DND-41 (cell line): Measurements from ENCODE around the gene TMX3.

ENCODE experiments used
- ATAC-seq: fragments of 200-7000 bp; cut with Tn5 transposase; 3 replicates; pipeline ENCODE4 v1.9.1; 2021; ENCODE audit warnings: low read depth; ENCODE audit not compliant: insufficient read depth
- DNase-seq: peaks from one replicate; pipeline ENCODE4 v3.0.0-alpha.2; 2020
- H2AFZ ChIP-seq: 2 replicates; pipeline ENCODE4 v1.6.0; 2012; ENCODE audit warnings: low read depth, low read length
- H3K27ac ChIP-seq: 2 replicates; pipeline ENCODE4 v1.5.1; 2012; ENCODE audit warnings: low read length, inconsistent platforms
- H3K27me3 ChIP-seq: fragments of 200-600 bp; sonication (generic); 2 replicates; pipeline ENCODE4 v1.6.0; 2012; ENCODE audit warnings: low read length, mild to moderate bottlenecking, inconsistent platforms; ENCODE audit not compliant: insufficient read depth, poor library complexity
- H3K36me3 ChIP-seq: 2 replicates; pipeline ENCODE4 v1.5.1; 2012; ENCODE audit warnings: low read length, inconsistent platforms; ENCODE audit not compliant: insufficient read depth
- H3K4me1 ChIP-seq: 2 replicates; pipeline ENCODE4 v1.5.1; 2012; ENCODE audit warnings: mild to moderate bottlenecking, low read length; ENCODE audit not compliant: insufficient read depth
- H3K4me2 ChIP-seq: 2 replicates; pipeline ENCODE4 v1.6.0; 2012; ENCODE audit warnings: mild to moderate bottlenecking, moderate library complexity, low read length, inconsistent platforms; ENCODE audit not compliant: insufficient read depth
- H3K4me3 ChIP-seq, 2 experiments: fragments of 200-600 bp in 1 of 2; shearing (Covaris generic) in 1 of 2; 2 replicates each; pipeline ENCODE4 v1.5.1; 2012 to 2016; ENCODE audit warnings: inconsistent platforms in 2 of 2, low read length in 2 of 2, mild to moderate bottlenecking in 2 of 2, low read depth in 1 of 2, moderate library complexity in 1 of 2
- H3K79me2 ChIP-seq: 2 replicates; pipeline ENCODE4 v1.6.0; 2012; ENCODE audit warnings: low read length, inconsistent platforms; ENCODE audit not compliant: insufficient read depth
- H3K9ac ChIP-seq: 2 replicates; pipeline ENCODE4 v1.6.0; 2012; ENCODE audit warnings: low read depth, mild to moderate bottlenecking, inconsistent platforms, low read length, moderate library complexity
- H3K9me3 ChIP-seq: 2 replicates; pipeline ENCODE4 v1.5.1; 2012; ENCODE audit warnings: low read length, moderate library complexity, mild to moderate bottlenecking, inconsistent platforms; ENCODE audit not compliant: insufficient read depth, severe bottlenecking
- H4K20me1 ChIP-seq: 2 replicates; pipeline ENCODE4 v1.6.0; 2012; ENCODE audit warnings: low read length; ENCODE audit not compliant: insufficient read depth
- EZH2 ChIP-seq: IDR thresholded peaks from 3 replicates; pipeline ENCODE4 v1.6.1; 2012; ENCODE audit warnings: borderline replicate concordance, low read depth, mild to moderate bottlenecking, moderate library complexity, low read length, inconsistent platforms; ENCODE audit not compliant: severe bottlenecking
- TF ChIP-seq, protein P1 (sequence below): IDR thresholded peaks from 2 replicates; pipeline ENCODE4 v1.5.1; 2012; ENCODE audit warnings: borderline replicate concordance, low read length, moderate library complexity, mild to moderate bottlenecking; ENCODE audit not compliant: poor library complexity, severe bottlenecking; ENCODE audit errors: extremely low read depth

Gene TMX3

DNA sequence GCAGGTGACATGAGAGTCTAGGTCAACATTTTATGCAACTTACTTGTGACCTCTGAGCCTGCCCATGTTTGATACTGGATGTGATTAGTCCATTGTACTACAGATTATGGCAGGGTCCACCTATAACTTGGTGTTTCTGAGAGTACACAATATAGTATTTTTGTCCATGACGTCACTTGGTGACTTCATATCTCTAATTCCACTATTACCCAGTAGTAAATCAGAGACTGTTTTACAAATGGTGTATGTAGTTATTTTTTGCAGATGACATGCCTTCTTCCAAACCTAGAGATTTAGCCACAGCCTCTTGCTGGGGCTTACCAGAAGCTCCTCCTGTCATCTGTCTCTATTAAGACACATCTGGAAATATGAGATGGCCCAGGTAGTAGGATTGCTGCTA, 24.6 kb upstream of the TMX3 start:
- no peak overlapping the region for H3K4me2 ChIP-seq
- H3K4me3 ChIP-seq: no peak overlapping the region
- no peak for TF ChIP-seq EZH2
- TF ChIP-seq, protein P1, sequence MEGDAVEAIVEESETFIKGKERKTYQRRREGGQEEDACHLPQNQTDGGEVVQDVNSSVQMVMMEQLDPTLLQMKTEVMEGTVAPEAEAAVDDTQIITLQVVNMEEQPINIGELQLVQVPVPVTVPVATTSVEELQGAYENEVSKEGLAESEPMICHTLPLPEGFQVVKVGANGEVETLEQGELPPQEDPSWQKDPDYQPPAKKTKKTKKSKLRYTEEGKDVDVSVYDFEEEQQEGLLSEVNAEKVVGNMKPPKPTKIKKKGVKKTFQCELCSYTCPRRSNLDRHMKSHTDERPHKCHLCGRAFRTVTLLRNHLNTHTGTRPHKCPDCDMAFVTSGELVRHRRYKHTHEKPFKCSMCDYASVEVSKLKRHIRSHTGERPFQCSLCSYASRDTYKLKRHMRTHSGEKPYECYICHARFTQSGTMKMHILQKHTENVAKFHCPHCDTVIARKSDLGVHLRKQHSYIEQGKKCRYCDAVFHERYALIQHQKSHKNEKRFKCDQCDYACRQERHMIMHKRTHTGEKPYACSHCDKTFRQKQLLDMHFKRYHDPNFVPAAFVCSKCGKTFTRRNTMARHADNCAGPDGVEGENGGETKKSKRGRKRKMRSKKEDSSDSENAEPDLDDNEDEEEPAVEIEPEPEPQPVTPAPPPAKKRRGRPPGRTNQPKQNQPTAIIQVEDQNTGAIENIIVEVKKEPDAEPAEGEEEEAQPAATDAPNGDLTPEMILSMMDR: no peak
- no peak for ATAC-seq
- H3K9ac ChIP-seq: no peak overlapping the region
- H3K27ac ChIP-seq: no peak overlapping the region
- no peaks in the 10 kb centered on the region for H4K20me1 ChIP-seq
- no peaks in the 10 kb centered on the region for H3K27me3 ChIP-seq
- no peaks in the 10 kb centered on the region for H3K79me2 ChIP-seq
- no peak for DNase-seq
- H3K36me3 ChIP-seq: no peaks in the 10 kb centered on the region
- H3K9me3 ChIP-seq: no peaks in the 10 kb centered on the region
- H2AFZ ChIP-seq: no peak overlapping the region
- no peaks in the 10 kb centered on the region for H3K4me1 ChIP-seq

DNA sequence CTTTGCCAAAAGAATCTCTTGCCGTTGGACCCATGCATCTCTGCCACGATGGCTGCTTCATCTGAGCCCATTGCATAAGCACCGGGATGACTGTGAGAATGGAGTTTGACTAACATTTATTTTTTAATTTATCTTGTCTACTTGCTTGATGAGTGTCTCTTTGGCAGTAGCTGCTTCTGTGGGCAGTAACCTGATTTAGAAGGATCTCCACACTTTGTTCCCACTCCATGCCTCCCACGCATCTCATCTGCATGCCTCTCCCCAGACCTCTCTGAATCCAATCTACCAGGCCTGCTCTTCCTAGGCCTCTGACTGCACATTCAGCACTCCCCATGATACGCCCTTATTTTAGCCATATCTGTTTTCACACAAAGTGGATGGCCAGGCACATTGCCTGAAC, 23.7 kb upstream of the TMX3 start:
- TF ChIP-seq, protein P1: no peak
- TF ChIP-seq EZH2: no peak

DNA sequence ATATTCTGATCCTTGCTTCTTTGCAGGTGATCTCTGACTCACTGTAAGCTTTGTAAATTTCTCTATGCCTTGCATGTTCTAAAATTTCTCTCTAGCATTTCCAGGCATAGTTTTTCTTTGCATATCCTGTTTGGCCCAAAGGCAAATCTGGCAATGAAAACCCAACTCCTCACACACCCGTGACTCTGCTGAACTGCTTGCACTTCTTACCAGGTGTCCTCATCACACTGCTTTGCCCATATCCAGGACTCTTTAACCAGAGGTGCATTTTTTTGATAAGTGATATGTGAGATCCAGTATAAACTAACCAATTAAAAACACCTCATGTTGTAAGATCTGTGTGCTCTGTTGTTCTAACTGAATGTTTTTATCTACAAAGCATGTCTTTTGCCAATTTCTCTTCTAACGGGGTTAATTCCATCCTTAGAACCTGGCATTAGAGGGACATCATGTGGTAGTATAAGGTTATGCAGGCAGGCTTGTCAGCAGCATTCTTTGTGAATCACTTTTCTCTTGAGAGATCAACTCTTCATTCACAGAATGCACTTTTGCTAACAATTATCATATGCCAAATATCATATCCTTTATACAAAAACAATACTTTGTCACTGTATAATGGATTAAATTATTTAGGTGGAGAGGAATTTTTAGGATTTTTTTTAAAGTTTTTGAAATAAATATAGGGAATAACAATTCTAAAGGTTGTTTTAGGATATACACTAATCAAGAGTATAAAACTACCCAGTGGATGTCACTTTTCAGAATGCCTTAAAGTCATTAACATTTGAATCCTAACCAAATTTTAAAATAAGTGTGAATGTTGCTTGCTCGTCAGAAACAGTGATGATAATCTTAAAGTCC, 20.8 kb upstream of the TMX3 start:
- no peak for TF ChIP-seq EZH2
- TF ChIP-seq, protein P1: peak; percentile 79
- no peak overlapping the region for H3K4me3 ChIP-seq
- no peaks in the 10 kb centered on the region for H3K36me3 ChIP-seq
- ATAC-seq: peak; percentile 75
- no peak overlapping the region for H3K4me2 ChIP-seq
- no peak overlapping the region for H3K27ac ChIP-seq
- H3K27me3 ChIP-seq: no peaks in the 10 kb centered on the region
- no peaks in the 10 kb centered on the region for H3K4me1 ChIP-seq
- H3K9me3 ChIP-seq: no peaks in the 10 kb centered on the region
- no peaks in the 10 kb centered on the region for H4K20me1 ChIP-seq
- no peak overlapping the region for H3K9ac ChIP-seq
- no peak for DNase-seq
- H3K79me2 ChIP-seq: no peaks in the 10 kb centered on the region
- H2AFZ ChIP-seq: no peak overlapping the region

More for the DNA sequence above, 23.7 kb upstream of the TMX3 start:
- no peak overlapping the region for H3K4me3 ChIP-seq
- DNase-seq: no peak
- ATAC-seq: no peak
- H3K9ac ChIP-seq: no peak overlapping the region
- no peaks in the 10 kb centered on the region for H4K20me1 ChIP-seq
- H3K36me3 ChIP-seq: no peaks in the 10 kb centered on the region
- H3K79me2 ChIP-seq: no peaks in the 10 kb centered on the region
- H3K27me3 ChIP-seq: no peaks in the 10 kb centered on the region
- H3K9me3 ChIP-seq: no peaks in the 10 kb centered on the region
- H3K27ac ChIP-seq: no peak overlapping the region
- H2AFZ ChIP-seq: no peak overlapping the region
- no peak overlapping the region for H3K4me2 ChIP-seq
- H3K4me1 ChIP-seq: no peaks in the 10 kb centered on the region
